GM12892 (cell line): ENCODE results near the gene NKG7.

ENCODE experiments used
- DNase-seq: peaks from one replicate; pipeline ENCODE4 v3.0.0; 2011; ENCODE audit not compliant: insufficient read length
- FAIRE-seq: peaks from 2 replicates; lab custom pipeline; 2011; peaks lifted over from hg19 to GRCh38; lab: Jason Lieb, UNC
- POLR2A ChIP-seq: IDR thresholded peaks from 2 replicates; pipeline ENCODE4 v1.6.1; 2011; ENCODE audit warnings: low read depth, low read length, control low read depth
- POLR2AphosphoS5 ChIP-seq: IDR thresholded peaks from 2 replicates; pipeline ENCODE4 v1.6.1; 2011; ENCODE audit warnings: low read depth, low read length, control low read depth
- TAF1 ChIP-seq: IDR thresholded peaks from 2 replicates; pipeline ENCODE4 v1.6.1; 2011; ENCODE audit warnings: low read depth, mild to moderate bottlenecking, control low read depth, low read length, borderline replicate concordance

Gene NKG7

GRCh38 chr19:51352783-51353360 is 19.6 kb downstream of the NKG7 start:
- DNase-seq (no peak), FAIRE-seq (no peak)
- TF ChIP-seq POLR2AphosphoS5 (no peak), TAF1 (no peak), POLR2A (no peak)

- FAIRE-seq (no peak), DNase-seq (no peak)
- TF ChIP-seq TAF1 (no peak), POLR2A (no peak), POLR2AphosphoS5 (no peak)
These were observed 21.0 kb downstream of the NKG7 start for GRCh38 chr19:51351266-51351990.

- TF ChIP-seq TAF1: no peak
- TF ChIP-seq POLR2A: no peak
- TF ChIP-seq POLR2AphosphoS5: no peak
- FAIRE-seq: no peak
These were observed 25.1 kb downstream of the NKG7 start for GRCh38 chr19:51347209-51347928.

GRCh38 chr19:51346742-51347141 is 25.7 kb downstream of the NKG7 start:
- no peak for TF ChIP-seq TAF1
- TF ChIP-seq POLR2AphosphoS5: no peak
- TF ChIP-seq POLR2A: no peak
- FAIRE-seq: no peak
- no peak for DNase-seq

More at GRCh38 chr19:51347209-51347928, 25.1 kb downstream of the NKG7 start:
- no peak for DNase-seq

GRCh38 chr19:51345076-51345620 is 27.3 kb downstream of the NKG7 start:
- TF ChIP-seq TAF1: no peak
- TF ChIP-seq POLR2AphosphoS5: no peak
- no peak for TF ChIP-seq POLR2A
- no peak for FAIRE-seq
- DNase-seq: no peak

- DNase-seq (no peak), FAIRE-seq (no peak)
- TF ChIP-seq TAF1 (no peak), POLR2A (no peak), POLR2AphosphoS5 (no peak)
These were observed 29.6 kb downstream of the NKG7 start for GRCh38 chr19:51342631-51343569.

- TF ChIP-seq POLR2A: no peak
- TF ChIP-seq POLR2AphosphoS5: no peak
- TF ChIP-seq TAF1: no peak
- DNase-seq (no peak), FAIRE-seq (no peak)
These were observed 30.4 kb downstream of the NKG7 start, which contains the start of gene VSIG10L for GRCh38 chr19:51341976-51342580. Gene VSIG10L, minus strand, starts transcription at chr19:51342139. Its CDS starts 15 bp downstream, at chr19:51342124.

GRCh38 chr19:51341066-51341465 is 31.4 kb downstream of the NKG7 start:
- TF ChIP-seq TAF1 (no peak), POLR2AphosphoS5 (no peak), POLR2A (no peak)
- DNase-seq (no peak), FAIRE-seq (no peak)

- FAIRE-seq: peak; percentile 84
- TF ChIP-seq POLR2A (peak; percentile 55; the same call in 1 of the 2 replicates), POLR2AphosphoS5 (no peak)
- peak; percentile 92 for DNase-seq
These were observed 32.5 kb downstream of the NKG7 start for GRCh38 chr19:51339687-51340656.
